GM23338 (cell line): ENCODE results near the gene MGRN1. TPM values are rescaled to one million over a fixed set of nuclear protein-coding genes. Genes with fewer than 3 reads are reported as not detected.

Experiments used
- ATAC-seq: fragments of 200-7000 bp; cut with Tn5 transposase; 3 replicates; pipeline ENCODE4 v1.9.1; 2020
- DNase-seq: peaks from one replicate; pipeline ENCODE4 v3.0.0-alpha.2; 2015; ENCODE audit warnings: low spot score
- H2AFZ ChIP-seq: fragments of 200-600 bp; sonication (generic); 2 replicates; pipeline ENCODE4 v1.8.0; 2016; ENCODE audit warnings: antibody characterized with exemption, mild to moderate bottlenecking, moderate library complexity
- H3F3A ChIP-seq: fragments of 200-600 bp; sonication (generic); replicated peaks from 2 replicates; pipeline ENCODE4 v1.8.0; 2017; ENCODE audit warnings: antibody characterized with exemption, mixed run types, low read depth
- H3K27ac ChIP-seq: fragments of 200-600 bp; sonication (generic); 2 replicates; pipeline ENCODE4 v1.6.1; 2016; ENCODE audit warnings: low read depth
- H3K27me3 ChIP-seq: fragments of 200-600 bp; sonication (generic); 2 replicates; pipeline ENCODE4 v1.8.0; 2016; ENCODE audit warnings: mild to moderate bottlenecking, mixed run types, moderate library complexity; ENCODE audit not compliant: insufficient read depth
- H3K36me3 ChIP-seq: fragments of 200-600 bp; sonication (generic); 2 replicates; pipeline ENCODE4 v1.8.0; 2016; ENCODE audit warnings: mild to moderate bottlenecking; ENCODE audit not compliant: insufficient read depth
- H3K4me1 ChIP-seq: fragments of 200-600 bp; sonication (generic); 2 replicates; pipeline ENCODE4 v1.8.0; 2016; ENCODE audit warnings: mild to moderate bottlenecking, moderate library complexity; ENCODE audit not compliant: insufficient read depth
- H3K4me2 ChIP-seq: fragments of 200-600 bp; sonication (generic); 2 replicates; pipeline ENCODE4 v1.7.1; 2017; ENCODE audit warnings: mixed run types
- H3K4me3 ChIP-seq: fragments of 200-600 bp; sonication (generic); 2 replicates; pipeline ENCODE4 v1.6.1; 2016; ENCODE audit warnings: mixed run types
- H3K79me2 ChIP-seq: fragments of 200-600 bp; sonication (generic); replicated peaks from 2 replicates; pipeline ENCODE4 v1.8.0; 2017; ENCODE audit warnings: mild to moderate bottlenecking; ENCODE audit not compliant: insufficient read depth
- H3K9me2 ChIP-seq: fragments of 200-600 bp; sonication (generic); 2 replicates; pipeline ENCODE4 v1.8.0; 2017; ENCODE audit not compliant: insufficient read depth
- H4K20me1 ChIP-seq: fragments of 200-600 bp; sonication (generic); replicated peaks from 2 replicates; pipeline ENCODE4 v1.8.0; 2017; ENCODE audit warnings: mild to moderate bottlenecking; ENCODE audit not compliant: insufficient read depth
- H3K27ac Mint-ChIP-seq: 2 replicates; pipeline ENCODE4 v1.8.0; 2020; ENCODE audit warnings: inconsistent platforms, mild to moderate bottlenecking, moderate library complexity, mixed read lengths
- H3K27me3 Mint-ChIP-seq: 3 replicates; pipeline ENCODE4 v1.8.0; 2022; ENCODE audit warnings: low read depth, mild to moderate bottlenecking, moderate library complexity, mixed read lengths, inconsistent platforms; ENCODE audit not compliant: insufficient read depth, poor library complexity
- H3K36me3 Mint-ChIP-seq: 3 replicates; pipeline ENCODE4 v1.8.0; 2021; ENCODE audit warnings: low read depth, mild to moderate bottlenecking, inconsistent platforms, moderate library complexity, mixed read lengths
- H3K4me1 Mint-ChIP-seq: 3 replicates; pipeline ENCODE4 v1.8.0; 2020; ENCODE audit warnings: mild to moderate bottlenecking, inconsistent platforms, mixed read lengths
- H3K4me3 Mint-ChIP-seq: 3 replicates; pipeline ENCODE4 v1.8.0; 2021; ENCODE audit warnings: moderate library complexity, mild to moderate bottlenecking, inconsistent platforms, mixed read lengths
- H3K9me3 Mint-ChIP-seq: 3 replicates; pipeline ENCODE4 v1.8.0; 2020; ENCODE audit warnings: moderate library complexity, mild to moderate bottlenecking, inconsistent platforms, mixed read lengths
- CREB1 ChIP-seq: fragments of 250-450 bp; sonication (Bioruptor Pico); IDR thresholded peaks from 2 replicates; pipeline ENCODE4 v1.5.0; 2020; ENCODE audit warnings: low read depth, mild to moderate bottlenecking, moderate library complexity
- EZH2 ChIP-seq: fragments of 200-600 bp; sonication (generic); IDR thresholded peaks from one replicate; pipeline ENCODE4 v1.8.0; 2017; ENCODE audit warnings: antibody characterized with exemption, mild to moderate bottlenecking, low read depth; ENCODE audit not compliant: unreplicated experiment
- EZH2phosphoT487 ChIP-seq: fragments of 200-600 bp; sonication (generic); IDR thresholded peaks from one replicate; pipeline ENCODE4 v1.8.1; 2018; ENCODE audit warnings: antibody characterized with exemption; ENCODE audit not compliant: unreplicated experiment
- JUNB ChIP-seq: IDR thresholded peaks from one replicate; pipeline ENCODE4 v1.6.1; 2016; ENCODE audit warnings: antibody characterized with exemption; ENCODE audit not compliant: unreplicated experiment
- NANOG ChIP-seq: IDR thresholded peaks from 2 replicates; pipeline ENCODE4 v1.6.1; 2016; ENCODE audit warnings: antibody characterized with exemption, borderline replicate concordance
- POLR2AphosphoS5 ChIP-seq: IDR thresholded peaks from 2 replicates; pipeline ENCODE4 v1.6.1; 2016; ENCODE audit warnings: antibody characterized with exemption, low read depth
- STAT1 ChIP-seq: IDR thresholded peaks from one replicate; pipeline ENCODE4 v1.6.1; 2016; ENCODE audit warnings: antibody characterized with exemption; ENCODE audit not compliant: unreplicated experiment
- ZNF114 ChIP-seq: fragments of 250-450 bp; sonication (Bioruptor Pico); IDR thresholded peaks from 2 replicates; pipeline ENCODE4 v1.5.0; 2020; ENCODE audit warnings: mild to moderate bottlenecking, moderate library complexity
- polyA plus RNA-seq: library from polyadenylated mRNA; unstranded; fragments of >200 nt; fragmentation: Nextera tagmentation; extraction: Ambion mirVana; gene quantifications from 2 replicates; pipeline ENCODE4 v1.2.1, GENCODE V29; 2016
- total RNA-seq: library from RNA; depleted of rRNA; stranded (reverse); fragments of >200 nt; shearing (Covaris generic); gene quantifications from 2 replicates; pipeline ENCODE4 v1.2.3, GENCODE V29; 2014
- TF ChIP-seq, protein P1 (sequence below): IDR thresholded peaks from 2 replicates; pipeline ENCODE4 v1.6.1; 2016; ENCODE audit warnings: antibody characterized with exemption
- TF ChIP-seq, protein P2 (sequence below), 2 experiments: fragments of 200-600 bp in 1 of 2; sonication (generic) in 1 of 2; conservative IDR thresholded peaks; 2 replicates each; pipeline versions ENCODE4 v1.5.1 to v1.6.1; 2016 to 2017; ENCODE audit warnings: antibody characterized with exemption in 2 of 2, low read depth in 2 of 2, mild to moderate bottlenecking in 2 of 2, moderate library complexity in 1 of 2
- TF ChIP-seq, protein P3 (sequence below): fragments of 250-450 bp; sonication (Bioruptor Pico); IDR thresholded peaks from 2 replicates; pipeline ENCODE4 v1.5.0; 2020; ENCODE audit warnings: mild to moderate bottlenecking, moderate library complexity

Gene MGRN1
- total and polyA plus RNA-seq, 2 experiments from 2014 or later: 13.1 to 71.8 TPM

DNA sequence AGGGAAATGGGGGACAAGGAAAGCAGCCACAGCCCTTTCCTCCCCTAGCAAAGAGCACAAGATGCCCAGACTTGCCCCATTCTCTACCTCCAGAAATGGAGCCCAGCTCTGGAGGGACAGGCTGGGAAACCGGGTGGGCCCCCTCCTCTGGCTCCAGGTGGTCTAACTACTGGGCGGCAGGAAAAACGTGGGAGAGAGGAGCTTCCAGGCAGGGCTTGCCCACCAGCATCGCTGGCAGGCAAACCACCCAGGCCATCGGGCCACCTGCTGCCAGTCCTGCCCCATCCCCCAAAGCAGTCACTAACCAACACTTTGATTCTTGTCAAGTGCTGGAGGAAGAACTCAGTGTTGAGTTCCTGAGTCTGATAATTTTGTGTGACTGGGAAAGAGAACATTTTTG is 93.8 kb downstream of the MGRN1 start:
- Mint-ChIP-seq H3K27me3 (peaks cover 6% of the 10 kb centered on the region), H3K9me3 (no peaks in the 10 kb centered on the region), H3K27ac (peak overlapping the region; percentile 87), H3K36me3 (peaks cover 35% of the 10 kb centered on the region; the same call in 2 of the 3 replicates), H3K4me3 (no peak overlapping the region), H3K4me1 (peaks cover 36% of the 10 kb centered on the region)
- Histone ChIP-seq H4K20me1 (no peaks in the 10 kb centered on the region), H2AFZ (no peak overlapping the region), H3K27me3 (no peaks in the 10 kb centered on the region), H3K27ac (peak overlapping the region; percentile 87), H3K4me3 (no peak overlapping the region), H3K9me2 (no peaks in the 10 kb centered on the region), H3K4me1 (peaks cover 26% of the 10 kb centered on the region), H3F3A (peaks cover 9% of the 10 kb centered on the region), H3K36me3 (no peaks in the 10 kb centered on the region; the same call in 1 of the 2 replicates), H3K79me2 (peaks cover 5% of the 10 kb centered on the region), H3K4me2 (peak overlapping the region; percentile 58)
- DNase-seq (peak; percentile 38), ATAC-seq (no peak; the same call in 2 of the 3 replicates)
- TF ChIP-seq, protein P1, sequence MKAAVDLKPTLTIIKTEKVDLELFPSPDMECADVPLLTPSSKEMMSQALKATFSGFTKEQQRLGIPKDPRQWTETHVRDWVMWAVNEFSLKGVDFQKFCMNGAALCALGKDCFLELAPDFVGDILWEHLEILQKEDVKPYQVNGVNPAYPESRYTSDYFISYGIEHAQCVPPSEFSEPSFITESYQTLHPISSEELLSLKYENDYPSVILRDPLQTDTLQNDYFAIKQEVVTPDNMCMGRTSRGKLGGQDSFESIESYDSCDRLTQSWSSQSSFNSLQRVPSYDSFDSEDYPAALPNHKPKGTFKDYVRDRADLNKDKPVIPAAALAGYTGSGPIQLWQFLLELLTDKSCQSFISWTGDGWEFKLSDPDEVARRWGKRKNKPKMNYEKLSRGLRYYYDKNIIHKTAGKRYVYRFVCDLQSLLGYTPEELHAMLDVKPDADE: no peak
- TF ChIP-seq CREB1 (CRISPR knock-in tag) (no peak), EZH2 (no peak), ZNF114 (CRISPR knock-in tag) (no peak), POLR2AphosphoS5 (no peak)
- TF ChIP-seq, protein P2, sequence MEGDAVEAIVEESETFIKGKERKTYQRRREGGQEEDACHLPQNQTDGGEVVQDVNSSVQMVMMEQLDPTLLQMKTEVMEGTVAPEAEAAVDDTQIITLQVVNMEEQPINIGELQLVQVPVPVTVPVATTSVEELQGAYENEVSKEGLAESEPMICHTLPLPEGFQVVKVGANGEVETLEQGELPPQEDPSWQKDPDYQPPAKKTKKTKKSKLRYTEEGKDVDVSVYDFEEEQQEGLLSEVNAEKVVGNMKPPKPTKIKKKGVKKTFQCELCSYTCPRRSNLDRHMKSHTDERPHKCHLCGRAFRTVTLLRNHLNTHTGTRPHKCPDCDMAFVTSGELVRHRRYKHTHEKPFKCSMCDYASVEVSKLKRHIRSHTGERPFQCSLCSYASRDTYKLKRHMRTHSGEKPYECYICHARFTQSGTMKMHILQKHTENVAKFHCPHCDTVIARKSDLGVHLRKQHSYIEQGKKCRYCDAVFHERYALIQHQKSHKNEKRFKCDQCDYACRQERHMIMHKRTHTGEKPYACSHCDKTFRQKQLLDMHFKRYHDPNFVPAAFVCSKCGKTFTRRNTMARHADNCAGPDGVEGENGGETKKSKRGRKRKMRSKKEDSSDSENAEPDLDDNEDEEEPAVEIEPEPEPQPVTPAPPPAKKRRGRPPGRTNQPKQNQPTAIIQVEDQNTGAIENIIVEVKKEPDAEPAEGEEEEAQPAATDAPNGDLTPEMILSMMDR (conservative IDR thresholded peaks at IDR 0.05; ENCODE audit: low read depth in 2 of 2): no peak

DNA sequence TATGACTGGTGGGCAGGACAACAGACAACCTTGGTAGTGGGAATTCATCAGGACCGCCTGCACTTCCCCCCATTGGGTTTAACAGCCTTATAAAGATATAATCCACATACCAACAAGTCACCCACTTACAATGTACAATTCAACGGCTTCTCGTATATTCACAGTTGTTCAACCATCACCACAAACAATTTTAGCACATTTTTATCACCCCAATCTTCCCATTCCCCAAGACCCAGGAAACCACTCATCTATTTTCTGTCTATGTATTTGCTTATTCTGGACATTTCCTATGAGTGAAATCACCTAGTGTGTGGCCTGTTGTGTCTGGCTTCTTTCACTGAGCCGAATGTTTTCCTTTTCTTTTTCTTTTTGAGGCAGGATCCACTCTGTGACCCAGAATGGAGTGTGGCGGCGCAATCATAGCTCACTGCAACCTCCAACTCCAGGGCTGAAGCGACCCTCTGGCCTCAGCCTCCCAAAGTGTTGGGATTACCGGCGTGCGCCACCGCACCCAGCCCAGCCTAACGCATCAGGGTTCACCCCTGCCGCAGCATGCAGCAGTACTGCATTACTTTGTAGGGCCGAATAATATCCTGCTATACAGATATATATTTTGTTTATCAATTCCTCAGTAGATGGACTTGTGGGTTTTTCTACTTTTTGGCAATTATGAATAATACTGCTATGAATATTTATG is 98.6 kb downstream of the MGRN1 start:
- Histone ChIP-seq H4K20me1 (0 out of 2 replicates have a peak, but pooled peaks cover 3% of the 10 kb centered on the region), H3K27ac (no peak overlapping the region; the same call in none of the 2 replicates), H3K27me3 (no peaks in the 10 kb centered on the region), H3K79me2 (peaks cover 5% of the 10 kb centered on the region), H3K4me1 (peaks cover 12% of the 10 kb centered on the region), H3K4me3 (no peak overlapping the region), H3K9me2 (no peaks in the 10 kb centered on the region), H3F3A (peaks cover 11% of the 10 kb centered on the region), H3K36me3 (peaks cover 10% of the 10 kb centered on the region), H2AFZ (no peak overlapping the region), H3K4me2 (no peak overlapping the region)
- Mint-ChIP-seq H3K36me3 (peaks cover 33% of the 10 kb centered on the region), H3K9me3 (no peaks in the 10 kb centered on the region), H3K27me3 (peaks cover 3% of the 10 kb centered on the region), H3K4me3 (no peak overlapping the region), H3K27ac (no peak overlapping the region; the same call in 1 of the 2 replicates), H3K4me1 (peaks cover 13% of the 10 kb centered on the region)
- DNase-seq (no peak), ATAC-seq (no peak)
- TF ChIP-seq, protein P1: no peak
- TF ChIP-seq, protein P3, sequence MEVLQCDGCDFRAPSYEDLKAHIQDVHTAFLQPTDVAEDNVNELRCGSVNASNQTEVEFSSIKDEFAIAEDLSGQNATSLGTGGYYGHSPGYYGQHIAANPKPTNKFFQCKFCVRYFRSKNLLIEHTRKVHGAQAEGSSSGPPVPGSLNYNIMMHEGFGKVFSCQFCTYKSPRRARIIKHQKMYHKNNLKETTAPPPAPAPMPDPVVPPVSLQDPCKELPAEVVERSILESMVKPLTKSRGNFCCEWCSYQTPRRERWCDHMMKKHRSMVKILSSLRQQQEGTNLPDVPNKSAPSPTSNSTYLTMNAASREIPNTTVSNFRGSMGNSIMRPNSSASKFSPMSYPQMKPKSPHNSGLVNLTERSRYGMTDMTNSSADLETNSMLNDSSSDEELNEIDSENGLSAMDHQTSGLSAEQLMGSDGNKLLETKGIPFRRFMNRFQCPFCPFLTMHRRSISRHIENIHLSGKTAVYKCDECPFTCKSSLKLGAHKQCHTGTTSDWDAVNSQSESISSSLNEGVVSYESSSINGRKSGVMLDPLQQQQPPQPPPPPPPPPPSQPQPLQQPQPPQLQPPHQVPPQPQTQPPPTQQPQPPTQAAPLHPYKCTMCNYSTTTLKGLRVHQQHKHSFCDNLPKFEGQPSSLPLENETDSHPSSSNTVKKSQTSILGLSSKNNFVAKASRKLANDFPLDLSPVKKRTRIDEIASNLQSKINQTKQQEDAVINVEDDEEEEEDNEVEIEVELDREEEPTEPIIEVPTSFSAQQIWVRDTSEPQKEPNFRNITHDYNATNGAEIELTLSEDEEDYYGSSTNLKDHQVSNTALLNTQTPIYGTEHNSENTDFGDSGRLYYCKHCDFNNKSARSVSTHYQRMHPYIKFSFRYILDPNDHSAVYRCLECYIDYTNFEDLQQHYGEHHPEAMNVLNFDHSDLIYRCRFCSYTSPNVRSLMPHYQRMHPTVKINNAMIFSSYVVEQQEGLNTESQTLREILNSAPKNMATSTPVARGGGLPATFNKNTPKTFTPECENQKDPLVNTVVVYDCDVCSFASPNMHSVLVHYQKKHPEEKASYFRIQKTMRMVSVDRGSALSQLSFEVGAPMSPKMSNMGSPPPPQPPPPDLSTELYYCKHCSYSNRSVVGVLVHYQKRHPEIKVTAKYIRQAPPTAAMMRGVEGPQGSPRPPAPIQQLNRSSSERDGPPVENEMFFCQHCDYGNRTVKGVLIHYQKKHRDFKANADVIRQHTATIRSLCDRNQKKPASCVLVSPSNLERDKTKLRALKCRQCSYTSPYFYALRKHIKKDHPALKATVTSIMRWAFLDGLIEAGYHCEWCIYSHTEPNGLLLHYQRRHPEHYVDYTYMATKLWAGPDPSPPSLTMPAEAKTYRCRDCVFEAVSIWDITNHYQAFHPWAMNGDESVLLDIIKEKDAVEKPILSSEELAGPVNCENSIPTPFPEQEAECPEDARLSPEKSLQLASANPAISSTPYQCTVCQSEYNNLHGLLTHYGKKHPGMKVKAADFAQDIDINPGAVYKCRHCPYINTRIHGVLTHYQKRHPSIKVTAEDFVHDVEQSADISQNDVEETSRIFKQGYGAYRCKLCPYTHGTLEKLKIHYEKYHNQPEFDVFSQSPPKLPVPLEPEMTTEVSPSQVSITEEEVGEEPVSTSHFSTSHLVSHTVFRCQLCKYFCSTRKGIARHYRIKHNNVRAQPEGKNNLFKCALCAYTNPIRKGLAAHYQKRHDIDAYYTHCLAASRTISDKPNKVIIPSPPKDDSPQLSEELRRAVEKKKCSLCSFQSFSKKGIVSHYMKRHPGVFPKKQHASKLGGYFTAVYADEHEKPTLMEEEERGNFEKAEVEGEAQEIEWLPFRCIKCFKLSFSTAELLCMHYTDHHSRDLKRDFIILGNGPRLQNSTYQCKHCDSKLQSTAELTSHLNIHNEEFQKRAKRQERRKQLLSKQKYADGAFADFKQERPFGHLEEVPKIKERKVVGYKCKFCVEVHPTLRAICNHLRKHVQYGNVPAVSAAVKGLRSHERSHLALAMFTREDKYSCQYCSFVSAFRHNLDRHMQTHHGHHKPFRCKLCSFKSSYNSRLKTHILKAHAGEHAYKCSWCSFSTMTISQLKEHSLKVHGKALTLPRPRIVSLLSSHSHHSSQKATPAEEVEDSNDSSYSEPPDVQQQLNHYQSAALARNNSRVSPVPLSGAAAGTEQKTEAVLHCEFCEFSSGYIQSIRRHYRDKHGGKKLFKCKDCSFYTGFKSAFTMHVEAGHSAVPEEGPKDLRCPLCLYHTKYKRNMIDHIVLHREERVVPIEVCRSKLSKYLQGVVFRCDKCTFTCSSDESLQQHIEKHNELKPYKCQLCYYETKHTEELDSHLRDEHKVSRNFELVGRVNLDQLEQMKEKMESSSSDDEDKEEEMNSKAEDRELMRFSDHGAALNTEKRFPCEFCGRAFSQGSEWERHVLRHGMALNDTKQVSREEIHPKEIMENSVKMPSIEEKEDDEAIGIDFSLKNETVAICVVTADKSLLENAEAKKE (CRISPR knock-in tag): no peak
- TF ChIP-seq EZH2phosphoT487 (no peak), NANOG (no peak), JUNB (no peak), STAT1 (no peak), EZH2 (no peak)
